NCI-H748 (cell line): ENCODE results near the gene XPC.
"Not testable (repeated sequence)": the region's sequence is repeated elsewhere in the genome, so short reads cannot be mapped to it uniquely, and the experiment has no call there.

Source experiments
- DNase-seq: peaks from one replicate; lab custom pipeline; 2025; ENCODE audit not compliant: unreplicated experiment; lab: John Stamatoyannopoulos, UW

Gene XPC

GRCh38 chr3:14122301-14122700 is 56.1 kb downstream of the XPC start:
- DNase-seq = no peak

DNA sequence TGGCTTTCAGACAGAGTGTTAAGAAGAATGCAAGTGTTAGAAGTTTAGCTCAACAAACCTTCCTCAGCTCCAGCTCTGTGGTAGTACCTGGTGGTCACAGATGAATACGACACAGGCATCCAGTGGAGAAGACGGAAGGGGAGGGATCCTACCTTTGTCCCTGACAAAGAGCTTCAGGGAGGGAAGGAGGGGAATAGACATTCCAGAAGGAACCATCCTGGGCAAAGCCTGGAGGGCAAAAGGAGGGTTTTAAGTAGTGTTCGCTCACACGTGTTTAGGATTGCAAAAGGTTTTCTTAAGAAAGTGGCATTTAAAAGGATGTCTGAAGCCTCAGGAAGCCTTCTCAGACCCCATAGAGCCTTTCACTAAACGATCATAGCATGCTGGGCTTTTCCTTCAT is 56.5 kb downstream of the XPC start:
- DNase-seq = no peak

DNA sequence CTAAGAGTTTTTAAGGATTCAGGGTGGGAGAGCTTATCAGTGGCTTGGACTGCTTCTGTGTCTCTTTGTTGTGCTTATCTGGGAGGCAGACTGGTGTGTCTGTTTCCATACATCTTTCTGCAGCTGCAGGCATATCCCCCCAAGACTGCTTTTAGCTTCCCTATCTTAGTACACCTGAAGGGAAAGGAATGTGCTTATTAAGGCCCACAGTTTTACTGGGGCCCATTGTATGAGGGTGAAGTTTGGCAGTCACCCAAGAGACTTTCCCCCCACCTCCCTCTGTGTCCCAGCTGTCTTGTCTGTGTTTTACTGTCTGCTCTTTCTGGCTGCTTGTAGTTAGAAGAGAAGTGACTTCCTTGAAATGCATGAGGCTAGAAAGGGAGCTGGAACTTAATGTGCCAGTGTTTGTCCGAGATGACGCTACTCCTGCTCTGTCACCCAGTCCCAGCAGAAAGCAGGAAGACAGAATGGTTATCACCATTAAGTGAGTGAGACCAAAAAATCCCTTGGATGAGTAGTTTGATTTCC is 57.4 kb downstream of the XPC start:
- DNase-seq = not testable (repeated sequence)

GRCh38 chr3:14120111-14120920 is 58.1 kb downstream of the XPC start:
- DNase-seq = no peak

DNA sequence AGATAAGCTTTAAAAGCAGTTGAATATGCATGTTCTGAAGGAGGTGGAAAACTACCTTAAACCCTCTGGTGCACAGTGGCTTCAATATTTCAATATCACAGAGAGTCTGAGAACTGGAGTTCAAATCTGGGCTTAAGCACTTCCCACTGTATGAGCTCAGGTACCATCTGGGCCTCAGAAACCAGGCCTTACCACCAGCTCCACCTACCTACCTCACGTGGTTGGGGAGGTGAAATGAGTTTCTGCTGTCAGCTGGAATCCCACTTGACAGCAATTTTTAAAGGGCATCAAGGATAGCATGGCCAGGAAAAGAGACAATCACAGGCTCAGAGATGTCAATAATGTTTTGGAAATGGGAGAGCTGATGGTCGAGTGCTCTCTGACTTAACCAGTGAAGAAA is 58.8 kb downstream of the XPC start:
- DNase-seq = no peak

DNA sequence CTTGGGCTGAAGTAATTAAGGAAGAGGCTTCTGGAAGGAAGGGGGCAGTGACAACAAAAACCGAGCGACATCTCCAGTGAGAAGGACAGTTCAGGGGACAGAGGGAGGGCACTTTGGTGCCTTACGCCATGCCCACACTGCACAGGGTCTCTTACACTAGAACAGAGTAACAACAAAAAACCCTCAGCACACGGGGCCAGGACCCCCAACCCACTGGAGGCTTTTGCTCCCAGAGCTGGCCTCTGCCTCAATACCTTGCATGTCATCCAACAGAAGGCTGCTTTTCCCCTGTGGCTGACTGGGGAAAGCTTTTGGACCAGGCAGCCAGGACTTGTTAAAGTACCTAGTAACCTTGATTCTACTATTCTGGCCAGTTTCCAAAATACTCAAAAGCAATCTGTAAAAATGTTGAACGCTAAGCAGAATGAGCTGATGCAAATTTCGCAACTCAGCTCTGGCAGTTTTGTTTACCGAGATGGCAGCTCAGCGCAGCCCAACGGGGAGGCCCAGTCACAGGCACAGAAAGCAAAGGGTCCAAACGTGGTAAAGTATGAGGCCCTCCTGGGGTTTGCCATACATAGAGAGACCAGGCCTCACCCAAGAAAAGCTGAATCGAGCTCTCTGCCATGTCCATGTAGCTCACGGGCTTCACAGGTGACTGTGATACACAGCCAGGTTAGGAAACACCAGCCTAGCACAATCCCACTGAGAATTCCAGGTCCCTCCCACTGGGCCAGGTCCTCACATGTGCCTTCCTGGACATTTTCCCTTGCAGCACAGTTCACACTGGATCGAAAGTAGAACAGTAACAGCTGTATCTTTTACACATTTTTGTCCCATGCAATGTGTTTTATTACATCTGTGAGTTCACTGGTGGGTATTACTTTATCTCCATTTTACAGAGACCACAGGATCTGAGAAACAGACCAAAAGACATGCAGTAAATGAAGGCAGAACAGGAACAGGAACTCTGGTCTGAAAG is 59.7 kb downstream of the XPC start:
- DNase-seq = no peak

- no peak for DNase-seq
Observed at GRCh38 chr3:14117468-14118399, 60.7 kb downstream of the XPC start.

DNA sequence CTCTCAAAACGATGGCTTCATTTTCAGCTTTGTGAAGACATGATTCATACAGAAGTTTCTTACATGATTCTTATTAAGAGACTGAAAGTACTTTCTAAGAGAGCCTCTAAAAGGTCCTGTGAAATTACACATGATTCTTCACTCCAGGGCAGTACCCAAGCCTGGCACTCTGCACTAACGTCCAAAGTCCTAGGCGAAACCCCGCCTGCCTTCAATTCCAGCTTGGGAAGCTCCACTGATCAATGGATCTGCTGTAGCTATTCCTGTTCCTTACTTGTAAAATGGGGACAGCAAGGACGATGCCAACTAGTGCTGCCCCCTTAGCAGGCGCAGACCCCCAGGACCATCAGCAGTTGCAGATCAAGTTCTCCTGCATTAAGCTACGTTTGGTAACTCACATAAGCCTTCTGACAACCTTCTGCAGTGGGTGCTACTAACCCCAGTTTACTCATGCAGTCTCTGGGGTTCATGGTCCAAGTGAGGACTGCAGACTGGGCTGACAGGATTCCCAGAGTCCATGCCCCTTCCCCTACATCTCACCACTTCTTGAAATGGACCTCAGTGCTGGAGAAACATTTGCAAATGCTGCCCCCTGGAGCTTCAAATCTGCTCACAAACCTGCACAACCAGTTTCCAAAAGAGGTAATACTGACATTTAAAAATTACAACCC is 64.3 kb downstream of the XPC start:
- DNase-seq = peak; percentile 18

DNA sequence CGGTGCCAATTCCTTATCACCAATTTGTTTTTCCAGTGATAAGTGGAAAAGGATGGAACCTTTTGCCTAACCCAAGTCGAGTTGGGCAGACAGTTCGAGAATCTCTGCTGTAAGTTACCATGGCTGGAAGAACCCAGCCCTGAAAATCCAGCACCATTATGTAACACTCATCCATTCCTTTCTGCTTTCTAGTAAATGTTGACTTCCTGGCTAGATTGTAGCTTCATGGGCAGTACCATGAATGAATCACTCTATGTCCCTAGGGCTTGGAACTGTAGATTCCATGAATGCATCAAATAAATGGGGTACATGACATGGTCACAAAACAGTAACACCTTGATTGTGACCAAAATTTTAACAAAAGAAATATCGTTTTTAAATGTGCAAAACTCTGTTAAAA is 67.7 kb downstream of the XPC start:
- no peak for DNase-seq

- DNase-seq = not testable (repeated sequence)
Observed at GRCh38 chr3:14109821-14110220, 68.6 kb downstream of the XPC start.

DNA sequence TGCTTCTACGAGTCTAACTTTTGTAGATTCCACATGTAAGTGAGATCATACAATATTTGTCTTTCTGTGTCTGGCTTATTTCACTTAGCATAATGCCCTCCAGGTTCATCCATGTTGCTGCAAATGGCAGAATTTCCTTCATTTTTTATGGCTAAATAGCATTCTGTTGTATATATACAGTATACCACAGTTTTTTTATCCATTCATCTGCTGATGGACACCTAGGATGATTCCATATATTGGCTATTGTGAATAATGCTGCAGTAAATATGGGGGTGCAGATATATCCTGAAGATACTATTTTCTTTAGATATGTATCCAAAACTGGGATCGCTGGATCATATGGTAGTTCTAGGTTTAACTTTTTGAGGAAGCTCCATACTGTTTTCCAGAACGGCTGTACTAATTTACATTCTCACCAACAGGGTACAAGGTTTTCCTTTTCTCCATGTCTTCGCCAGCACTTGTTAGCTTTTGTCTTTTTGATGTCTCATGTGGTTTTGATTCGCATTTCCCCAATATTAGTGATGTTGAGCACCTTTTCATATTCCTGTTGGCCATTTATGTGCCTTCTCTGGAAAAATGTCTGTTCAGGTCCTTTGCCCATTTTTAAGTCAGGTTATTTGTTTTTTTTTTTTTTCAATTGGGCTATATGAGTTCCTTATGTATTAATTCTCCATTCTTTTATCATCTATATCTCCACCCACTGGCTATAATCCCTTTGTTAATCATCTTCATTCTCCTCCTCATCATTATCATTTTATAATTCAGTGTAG is 80.6 kb downstream of the XPC start:
- no peak for DNase-seq

GRCh38 chr3:14096742-14097141 is 81.7 kb downstream of the XPC start:
- no peak for DNase-seq
